HG03103 (cell line): ENCODE data around the gene RNF157.

Experiments used
- ATAC-seq: cut with Tn5 transposase; IDR thresholded peaks from one replicate; pipeline ENCODE4 v1.9.1; 2021; ENCODE audit warnings: low read depth; ENCODE audit not compliant: unreplicated experiment

Gene RNF157

DNA sequence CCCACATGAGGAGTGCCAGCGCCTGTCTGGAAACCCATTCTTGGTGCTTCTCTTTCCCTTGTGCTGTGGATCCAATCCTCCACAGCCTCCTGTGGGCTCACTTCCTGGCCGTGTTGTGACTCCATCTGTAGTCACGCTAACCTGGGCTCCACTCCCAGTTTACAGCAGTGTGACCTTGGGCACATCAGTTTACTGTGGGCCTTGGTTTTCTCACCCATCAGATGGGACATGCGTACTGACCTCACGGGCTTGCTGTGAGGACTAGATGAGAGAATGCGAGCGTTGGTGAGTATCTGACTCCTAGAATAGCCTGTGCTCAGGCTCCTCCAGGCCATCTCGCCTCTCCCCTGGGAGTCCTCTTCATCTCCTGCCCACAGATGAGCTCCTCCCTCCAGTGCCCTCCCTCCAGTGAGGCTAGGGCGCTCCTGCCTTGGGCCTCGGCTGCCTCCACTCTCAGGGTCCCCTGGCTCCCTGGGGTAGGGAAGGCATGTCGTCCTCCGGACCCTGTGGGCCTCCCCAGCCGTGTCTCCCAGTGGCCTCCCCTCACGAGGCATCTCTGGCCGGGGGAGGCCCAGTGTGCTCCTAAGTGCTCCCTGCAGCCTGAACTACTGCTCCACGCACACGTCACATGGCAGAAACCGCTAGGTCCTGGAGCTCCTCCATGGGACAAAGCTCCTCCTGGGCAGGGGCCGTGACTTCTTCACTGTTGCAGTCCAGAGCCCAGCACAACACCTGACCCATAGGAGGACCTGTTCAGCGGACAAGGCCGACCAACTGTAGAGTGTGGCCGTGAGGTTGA lies 94.0 kb downstream of the RNF157 start:
- no peak for ATAC-seq

DNA sequence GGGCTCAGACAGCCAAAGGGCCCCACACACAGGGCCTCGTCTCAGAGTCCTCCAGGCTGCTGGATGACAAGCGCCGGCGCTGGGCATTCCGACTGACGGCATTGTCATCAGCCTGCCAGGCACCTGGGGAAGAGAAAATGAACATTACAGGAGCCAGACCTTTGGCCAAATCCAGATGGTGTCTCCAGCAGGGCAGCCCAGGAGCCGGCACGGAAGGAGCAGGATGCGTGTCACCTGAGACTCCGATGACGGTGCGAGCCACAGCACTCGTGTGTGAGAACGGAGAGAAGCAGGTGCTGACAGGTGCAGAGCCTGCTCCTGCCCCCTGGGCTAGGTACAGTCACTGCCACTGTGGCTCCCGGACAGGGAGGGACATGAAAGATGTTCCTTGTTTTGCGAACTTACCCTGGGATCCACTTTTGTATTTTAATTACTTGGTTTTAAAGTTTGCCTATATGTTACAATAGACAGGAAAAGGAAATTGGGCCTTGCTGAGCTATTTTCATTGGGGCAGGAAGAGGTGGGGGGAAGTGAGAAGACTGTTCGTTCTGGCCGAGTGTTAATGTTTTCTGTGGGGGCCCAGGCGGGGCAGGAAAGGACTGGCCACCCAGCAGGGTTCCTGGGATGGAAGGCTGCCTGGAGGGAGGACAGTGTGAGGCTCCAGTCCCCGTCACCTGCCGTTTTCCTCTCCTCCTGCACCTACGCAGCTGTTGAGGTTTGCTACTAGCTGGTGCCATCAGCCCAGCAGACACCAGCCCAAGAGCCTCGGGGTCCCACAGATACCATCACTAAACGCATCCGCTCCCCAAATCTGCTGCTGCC lies 94.9 kb downstream of the RNF157 start:
- ATAC-seq, result no peak

DNA sequence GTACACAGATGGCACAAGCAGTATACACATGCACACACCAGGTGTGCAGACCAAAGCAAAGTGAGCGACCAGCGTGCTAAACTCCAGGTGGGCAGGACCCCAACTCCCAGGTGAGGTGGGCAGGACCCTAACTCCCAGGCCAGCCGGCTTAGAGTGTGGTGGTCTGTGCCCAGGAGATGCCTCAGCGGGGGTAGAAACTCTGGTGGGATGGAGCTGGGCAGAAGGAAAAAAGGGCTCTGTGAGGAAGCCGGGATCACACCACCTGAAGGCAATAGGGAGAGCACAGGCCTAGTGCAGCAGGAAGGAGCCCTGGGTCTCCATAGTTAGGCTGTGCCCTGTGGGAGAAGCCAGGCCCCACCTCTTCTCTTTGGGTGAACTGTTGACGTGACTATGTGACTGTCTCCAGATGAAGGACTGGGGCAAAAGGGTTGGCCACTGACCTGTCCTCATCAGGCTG lies 97.7 kb downstream of the RNF157 start:
- no peak for ATAC-seq

DNA sequence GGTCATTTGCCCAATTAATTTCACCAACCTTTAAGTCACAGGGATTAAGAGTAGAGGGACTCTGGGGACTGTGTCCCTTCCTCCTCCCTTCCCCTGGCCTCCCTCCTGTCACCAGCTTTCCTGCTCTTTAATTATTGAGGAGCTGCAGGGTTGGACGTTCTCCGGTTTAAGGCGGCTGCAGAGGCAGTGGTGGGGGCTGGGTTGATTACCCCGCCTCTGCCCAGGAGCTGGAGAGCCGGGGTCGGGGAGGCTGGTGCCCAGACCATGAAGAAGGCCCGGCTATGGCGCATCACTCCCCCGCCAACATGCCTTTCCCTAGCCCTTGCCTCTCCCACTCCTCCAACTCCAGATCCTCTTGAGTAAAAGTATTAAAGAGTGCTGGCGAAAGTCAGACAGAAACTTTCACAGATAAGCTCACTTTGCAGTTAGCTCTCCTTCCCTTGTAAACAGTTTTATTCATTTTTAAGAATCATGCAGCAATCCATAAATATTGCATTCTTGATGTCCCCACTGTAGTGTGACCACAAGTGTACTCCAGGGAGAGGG lies 98.2 kb downstream of the RNF157 start:
- ATAC-seq, result no peak

GRCh38 chr17:76141212-76142038 lies 98.9 kb downstream of the RNF157 start, which contains the start of gene FOXJ1:
TSS of gene FOXJ1 (minus strand) at chr17:76141245. CDS start at chr17:76140395, 850 bp downstream.
- ATAC-seq, result peak; percentile 65

- ATAC-seq, result no peak
Measured at GRCh38 chr17:76140661-76141211, 99.6 kb downstream of the RNF157 start.

DNA sequence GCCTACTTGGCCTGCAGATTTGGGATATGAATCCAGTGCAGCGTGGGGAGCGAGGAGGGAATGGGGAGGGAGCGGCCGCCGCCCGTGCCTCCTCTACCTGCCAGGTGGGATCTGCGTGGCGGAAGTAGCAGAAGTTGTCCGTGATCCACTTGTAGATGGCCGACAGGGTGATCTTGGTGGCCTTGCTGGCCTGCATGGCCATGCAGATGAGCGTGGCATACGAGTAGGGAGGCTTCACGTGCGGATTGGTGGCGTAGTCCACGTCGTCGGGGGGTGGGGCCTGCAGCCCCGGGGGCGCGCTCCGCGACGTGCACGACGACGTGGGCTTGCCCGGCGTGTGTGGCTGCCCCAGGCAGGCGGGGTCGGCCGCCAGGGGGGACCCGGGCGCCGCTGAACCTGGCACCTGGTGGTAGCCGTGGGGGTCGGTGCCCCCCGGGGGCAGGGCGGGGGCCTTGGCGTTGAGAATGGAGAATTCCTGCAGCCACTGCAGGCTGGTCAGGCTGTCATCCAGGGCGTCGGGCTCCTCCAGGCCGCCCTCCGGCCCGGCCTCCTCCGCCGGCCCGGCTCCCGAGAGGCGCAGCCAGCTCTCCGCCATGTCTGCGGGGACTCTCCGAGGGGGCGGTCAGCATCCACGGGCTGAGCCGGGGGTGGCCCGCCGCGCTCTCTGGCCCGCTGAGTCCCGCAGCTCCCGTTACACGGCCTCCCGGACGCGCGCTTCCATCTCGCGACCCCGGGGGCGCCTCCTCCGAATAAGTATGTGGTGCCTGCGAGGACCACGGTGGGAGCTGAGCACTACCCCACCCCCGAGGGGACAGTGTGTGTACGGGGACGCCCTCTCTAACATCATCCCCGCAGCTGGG lies 100.3 kb downstream of the RNF157 start:
- ATAC-seq, result no peak

DNA sequence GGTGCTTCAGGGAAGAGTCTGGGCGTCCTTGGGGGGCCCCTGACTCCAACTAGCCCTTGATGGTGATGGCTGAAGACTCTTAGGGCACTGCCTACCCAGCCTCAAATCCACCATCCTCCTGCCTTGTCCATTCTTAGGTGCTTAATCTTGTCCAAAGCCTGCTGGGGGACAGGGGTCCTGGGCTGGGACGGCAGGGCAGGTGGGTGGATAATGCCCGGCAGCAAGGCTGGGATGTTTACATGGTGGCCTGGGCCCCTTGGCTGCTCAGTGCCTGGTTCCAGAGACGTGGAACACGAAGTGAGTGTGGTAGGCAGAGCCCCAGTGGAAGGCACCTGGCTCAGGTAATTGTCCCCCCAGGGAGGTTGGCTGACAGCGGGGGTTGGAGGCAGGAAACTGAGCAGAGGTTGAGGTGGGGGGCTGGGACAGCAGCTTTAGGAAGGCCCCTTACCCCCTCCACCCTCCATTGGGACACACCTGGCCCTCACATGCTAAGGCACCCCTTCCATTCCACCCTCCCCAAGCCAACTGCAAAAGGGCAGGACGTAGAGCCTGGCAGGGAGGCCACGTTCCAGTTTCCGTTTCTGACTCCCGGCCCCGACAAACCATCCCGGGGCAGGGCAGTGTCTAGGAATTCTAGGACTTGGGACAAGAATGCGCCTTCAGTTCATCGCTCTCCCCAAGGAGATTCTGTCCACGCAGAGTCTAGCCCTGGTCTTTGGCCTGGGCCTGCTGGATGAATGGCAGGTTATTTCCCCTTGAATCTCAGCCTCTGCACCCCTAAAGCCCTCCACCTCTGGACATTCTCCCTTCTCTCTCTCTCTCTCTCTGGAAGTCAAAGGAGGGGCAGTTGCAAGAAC lies 101.2 kb downstream of the RNF157 start:
- ATAC-seq, result no peak

GRCh38 chr17:76138234-76138895 lies 101.9 kb downstream of the RNF157 start:
- no peak for ATAC-seq

DNA sequence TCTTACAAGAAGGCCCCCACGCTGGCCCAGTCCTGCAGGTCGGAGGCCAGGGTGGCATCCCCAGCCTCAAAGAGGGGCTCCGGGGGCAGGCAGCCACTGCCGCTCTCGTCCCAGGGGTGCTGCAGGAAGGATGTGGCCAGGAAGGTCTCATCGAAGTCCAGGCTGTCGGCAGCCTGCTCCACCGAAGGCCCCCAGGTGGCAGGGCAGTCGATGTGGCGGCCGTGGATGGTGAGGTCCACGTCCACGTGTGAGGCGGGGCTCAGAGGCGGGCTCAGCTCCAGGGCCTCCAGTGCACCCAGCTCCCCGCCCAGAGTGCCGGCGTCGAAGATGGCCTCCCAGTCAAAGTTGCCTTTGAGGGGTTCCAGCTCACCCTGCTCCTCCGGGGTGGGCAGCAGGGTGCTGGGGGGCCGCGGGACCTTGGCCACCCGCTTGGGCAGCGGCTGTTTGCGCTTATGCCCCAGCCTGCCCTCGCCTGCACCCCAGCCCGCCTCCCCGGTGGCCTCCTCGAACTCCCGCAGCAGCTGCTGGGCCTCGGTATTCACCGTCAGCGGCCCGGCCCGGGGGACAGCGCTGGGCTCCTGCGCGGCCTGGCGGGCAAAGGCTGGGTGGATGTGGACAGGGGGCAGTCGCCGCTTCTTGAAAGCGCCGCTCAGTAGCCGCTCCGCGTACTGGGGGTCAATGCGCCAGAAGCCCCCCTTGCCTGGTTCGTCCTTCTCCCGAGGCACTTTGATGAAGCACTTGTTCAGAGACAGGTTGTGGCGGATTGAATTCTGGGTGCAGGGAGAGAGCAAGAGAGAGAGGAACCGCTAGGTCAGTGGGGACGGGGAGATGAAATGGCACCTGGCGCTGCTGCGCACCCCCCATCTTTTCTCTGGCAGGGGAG lies 102.7 kb downstream of the RNF157 start:
- ATAC-seq, result no peak

GRCh38 chr17:76137001-76137350 lies 103.3 kb downstream of the RNF157 start:
- ATAC-seq, result no peak

- no peak for ATAC-seq
Measured at GRCh38 chr17:76136276-76137000, 103.9 kb downstream of the RNF157 start.

DNA sequence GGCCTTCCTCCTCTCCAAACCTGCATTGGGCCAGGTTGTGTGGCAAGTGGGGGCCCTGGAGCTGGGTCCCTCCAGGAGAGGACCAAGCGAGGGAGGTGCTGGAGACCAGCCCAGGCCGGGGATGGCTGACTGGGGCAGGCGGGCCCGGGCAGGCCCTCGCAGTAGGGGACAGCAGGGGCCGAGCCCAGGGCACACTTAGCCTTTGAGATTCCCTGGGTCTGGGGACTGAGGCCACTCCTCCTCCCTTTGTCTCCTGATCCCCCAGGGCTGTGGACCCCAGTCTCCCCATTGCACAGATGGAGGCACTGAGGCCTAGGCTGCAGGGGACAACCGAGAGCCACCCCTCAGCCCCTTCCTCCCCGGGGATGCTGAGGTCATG lies 104.5 kb downstream of the RNF157 start:
- ATAC-seq, result no peak

GRCh38 chr17:76134911-76135809 lies 105.1 kb downstream of the RNF157 start:
- ATAC-seq, result no peak

DNA sequence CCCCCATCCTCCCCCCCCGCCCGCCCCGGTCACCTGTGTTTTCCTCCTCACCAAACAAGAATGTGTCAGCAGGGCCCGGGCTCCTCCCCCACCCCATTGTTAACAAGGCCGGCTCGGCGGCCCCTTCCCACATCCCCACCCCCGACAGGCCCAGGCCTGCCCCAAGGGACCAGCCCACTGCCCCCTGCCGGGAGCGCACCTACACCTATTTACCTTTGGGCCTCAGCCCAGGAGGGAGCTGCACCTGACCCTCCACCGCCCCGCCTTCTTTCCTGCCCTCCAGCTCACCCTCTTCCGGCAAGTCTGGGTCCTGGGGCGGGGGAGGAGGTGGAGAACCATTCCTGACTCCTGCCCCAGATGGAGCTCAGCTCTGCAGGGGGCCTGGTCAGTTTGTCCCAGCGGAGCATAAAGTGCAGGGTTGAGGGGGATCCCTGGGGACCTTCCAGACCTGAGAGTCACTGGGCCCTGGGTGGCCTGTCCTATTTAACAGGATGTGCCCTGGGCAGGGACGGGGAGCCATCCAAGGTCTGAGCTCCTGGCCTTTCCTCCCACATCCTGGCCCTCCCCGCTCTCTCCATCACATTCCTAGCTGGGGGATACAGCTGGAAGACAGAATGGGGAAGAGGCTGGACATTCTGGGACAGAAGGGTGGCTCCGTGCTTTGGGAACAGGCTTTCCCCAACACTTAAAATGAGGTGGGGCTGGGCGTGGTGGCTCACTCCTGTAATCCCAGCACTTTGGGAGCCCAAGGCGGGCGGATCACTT lies 107.5 kb downstream of the RNF157 start:
- ATAC-seq, result no peak
